IPS DF 4.7 (cell line): ENCODE measurements around the gene WDR19.
"Not testable (repeated sequence)": the region's sequence is repeated elsewhere in the genome, so short reads cannot be mapped to it uniquely, and the experiment has no call there.

ENCODE experiments used
- DNase-seq: peaks from one replicate; pipeline ENCODE4 v3.0.0-alpha.2; 2013; ENCODE audit warnings: low spot score; ENCODE audit errors: extremely low read depth

Gene WDR19

DNA sequence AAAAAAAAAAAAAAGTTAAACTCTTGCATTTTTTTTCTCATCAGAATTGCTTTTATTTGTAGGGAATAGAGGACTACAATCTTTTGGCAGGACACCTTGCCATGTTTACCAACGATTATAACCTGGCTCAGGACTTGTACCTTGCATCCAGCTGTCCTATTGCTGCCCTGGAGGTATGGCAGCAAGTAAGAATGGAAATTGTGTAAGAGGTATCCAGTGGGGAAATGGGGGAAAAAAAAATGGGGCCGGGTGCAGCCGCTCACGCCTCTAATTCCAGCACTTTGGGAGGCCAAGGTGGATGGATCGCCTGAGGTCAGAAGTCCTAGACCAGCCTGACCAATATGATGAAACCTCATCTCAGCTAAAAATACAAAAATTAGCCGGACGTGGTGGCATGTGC is 49.8 kb downstream of the WDR19 start:
- no peak for DNase-seq

DNA sequence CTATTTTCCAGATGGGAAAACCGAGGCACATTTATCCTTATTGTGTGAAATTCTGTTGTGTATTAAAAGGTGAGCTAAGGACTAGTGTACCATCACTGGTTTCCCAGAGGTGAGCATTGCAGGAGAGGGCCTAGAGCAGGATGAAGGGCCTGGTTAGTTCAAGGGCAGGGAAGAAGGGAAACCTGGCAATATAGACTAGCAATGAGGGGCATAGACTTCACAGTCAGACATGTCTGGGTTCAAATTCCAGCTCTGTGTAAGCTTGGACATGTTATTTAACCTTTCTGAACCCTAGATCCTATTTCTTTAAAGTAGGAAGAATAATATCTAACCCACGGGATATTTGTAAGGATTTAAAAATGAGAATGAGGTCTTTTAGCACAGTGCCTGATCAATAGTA is 50.8 kb downstream of the WDR19 start:
- DNase-seq, result no peak

DNA sequence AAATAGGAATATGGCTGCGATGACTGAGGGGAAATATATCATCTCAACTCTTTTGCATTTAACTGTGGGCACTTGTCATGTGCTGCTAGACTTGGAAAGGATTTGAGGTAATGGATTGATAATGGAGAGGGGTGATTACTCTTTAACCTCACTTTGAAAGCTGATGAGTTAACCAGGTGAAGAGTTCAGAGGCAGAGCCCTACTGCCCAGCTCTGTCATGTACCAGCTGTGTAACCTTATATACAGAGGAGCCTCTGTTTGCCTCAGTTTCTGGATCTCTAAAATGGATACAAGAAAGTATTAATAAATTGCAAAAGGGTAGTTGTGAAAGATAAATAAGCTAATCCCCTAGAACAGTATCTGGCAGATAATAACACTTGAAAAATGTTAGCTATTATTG is 51.5 kb downstream of the WDR19 start:
- no peak for DNase-seq

DNA sequence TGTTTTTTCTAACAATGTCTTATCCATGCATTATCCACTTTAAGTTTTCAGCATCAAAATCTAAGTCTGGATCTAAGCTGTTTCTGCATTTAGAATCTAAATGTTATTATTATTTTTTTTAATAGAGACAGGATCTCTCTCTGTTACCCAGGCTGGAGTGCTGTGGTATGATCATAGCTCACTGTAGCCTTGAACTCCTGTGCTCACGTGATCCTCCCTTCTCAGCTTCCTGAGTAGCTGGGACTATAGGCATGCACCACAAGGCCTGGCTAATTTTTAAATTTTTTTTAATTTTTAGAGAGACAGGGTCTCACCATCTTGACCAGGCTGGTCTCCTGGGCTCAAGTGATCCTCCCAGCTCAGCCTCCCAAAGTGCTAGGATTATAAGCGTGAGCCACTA is 52.7 kb downstream of the WDR19 start:
- DNase-seq, result no peak

DNA sequence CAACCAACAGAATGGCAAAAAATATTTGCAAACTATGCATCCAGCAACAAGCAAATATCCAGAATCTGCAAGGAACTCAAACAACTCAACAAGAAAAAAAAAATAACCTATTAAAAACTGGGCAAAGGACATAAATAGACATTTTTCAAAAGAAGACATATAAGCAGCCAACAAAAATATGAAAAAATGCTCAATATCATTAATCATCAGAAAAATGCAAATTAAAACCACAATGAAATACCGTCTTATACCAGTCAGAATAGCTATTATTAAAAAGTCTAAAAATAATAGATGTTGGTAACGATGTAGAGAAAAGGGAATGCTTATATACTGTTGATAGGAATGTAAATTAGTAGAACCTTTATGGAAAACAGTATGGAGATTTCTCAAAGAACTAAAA is 53.4 kb downstream of the WDR19 start:
- DNase-seq, result no peak

DNA sequence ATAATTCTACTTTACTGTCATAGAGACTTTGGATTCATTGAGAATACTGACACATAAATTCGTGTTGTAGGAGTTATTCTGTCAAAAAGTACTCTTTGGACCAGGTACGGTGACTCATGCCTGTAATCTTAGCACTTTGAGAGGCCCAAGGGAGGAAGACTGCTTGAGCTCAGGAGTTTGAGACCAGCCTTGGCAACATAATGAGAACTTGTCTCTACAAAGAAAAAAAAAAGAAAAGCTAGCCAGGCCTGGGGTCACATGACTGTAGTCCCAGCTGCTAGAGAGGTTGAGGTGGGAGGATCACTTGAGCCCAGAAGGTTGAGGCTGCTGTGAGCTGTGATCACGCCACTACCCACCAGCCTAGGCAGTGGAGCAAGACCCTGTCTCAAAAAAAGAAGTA is 54.9 kb downstream of the WDR19 start:
- DNase-seq, result no peak

DNA sequence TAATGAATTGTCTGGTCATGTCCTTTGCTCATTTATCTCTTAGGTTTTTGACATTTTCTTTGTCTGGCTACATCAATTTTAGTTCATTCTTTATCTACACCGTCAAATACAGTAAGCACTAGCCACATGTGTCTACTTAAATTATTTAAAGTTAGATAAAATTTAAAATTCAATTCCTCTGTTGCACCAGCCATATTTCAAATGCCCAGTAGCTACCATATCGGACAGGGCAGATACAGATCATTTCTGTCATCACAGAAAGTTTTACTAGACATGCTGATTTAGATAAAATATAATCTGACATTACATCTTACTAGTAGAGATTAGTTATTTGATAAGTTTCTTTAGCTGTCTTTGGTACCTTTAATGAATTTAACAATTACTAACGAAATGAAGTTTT is 61.1 kb downstream of the WDR19 start:
- no peak for DNase-seq

DNA sequence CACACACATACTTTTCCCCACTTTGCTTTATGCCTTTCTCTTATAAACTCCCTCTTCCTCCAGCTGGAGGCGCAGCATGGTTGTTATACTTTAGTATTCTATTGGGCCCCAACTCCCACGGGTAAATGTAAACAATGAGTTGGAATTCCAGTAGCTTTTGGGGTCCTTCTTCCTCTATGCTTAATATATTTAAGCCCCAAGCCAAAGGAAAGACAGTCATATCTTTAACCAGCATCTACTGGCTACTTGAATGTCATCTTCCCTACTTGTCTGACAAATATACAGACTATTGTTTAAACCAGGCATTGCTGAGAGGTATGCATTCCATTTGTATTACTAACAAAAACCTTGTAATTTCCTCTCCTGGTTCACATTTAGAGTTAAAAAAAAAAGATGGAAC is 72.9 kb downstream of the WDR19 start:
- DNase-seq, result no peak

DNA sequence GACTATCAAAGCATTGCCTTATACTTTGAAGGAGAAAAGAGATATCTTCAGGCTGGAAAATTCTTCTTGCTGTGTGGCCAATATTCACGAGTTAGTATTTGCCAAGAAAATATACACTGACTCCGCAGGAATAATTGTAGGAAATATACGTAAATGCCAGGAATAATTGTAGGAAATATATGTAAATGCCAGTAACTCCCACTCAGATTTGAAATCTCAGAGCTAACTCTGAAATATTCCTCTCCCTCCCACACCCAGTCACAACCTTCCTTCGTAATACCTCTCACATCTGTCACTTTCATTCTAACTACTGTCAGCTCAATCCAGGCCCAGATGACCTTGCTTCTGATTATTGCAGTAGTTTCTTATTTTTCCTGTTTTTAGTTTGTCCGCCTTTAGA is 73.5 kb downstream of the WDR19 start:
- DNase-seq, result no peak

DNA sequence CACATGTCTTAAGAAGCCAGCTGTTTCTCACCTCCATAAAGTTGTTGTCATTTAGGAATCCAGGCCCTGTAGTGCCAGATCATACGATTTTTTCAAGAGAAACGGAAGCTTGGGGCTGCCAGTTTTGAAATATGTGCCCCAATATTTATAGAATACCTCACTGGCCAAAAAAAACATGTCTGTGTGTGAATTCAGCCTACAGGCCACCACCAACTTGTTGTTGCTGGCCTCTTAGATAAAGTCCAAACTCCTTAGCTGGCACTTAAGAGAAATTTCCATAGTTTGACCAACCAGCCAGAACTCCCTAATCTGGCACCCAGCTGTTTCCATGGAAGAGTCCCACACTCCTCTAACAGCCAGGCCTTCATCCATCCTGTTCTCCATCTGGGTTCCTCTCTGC is 74.1 kb downstream of the WDR19 start:
- no peak for DNase-seq

DNA sequence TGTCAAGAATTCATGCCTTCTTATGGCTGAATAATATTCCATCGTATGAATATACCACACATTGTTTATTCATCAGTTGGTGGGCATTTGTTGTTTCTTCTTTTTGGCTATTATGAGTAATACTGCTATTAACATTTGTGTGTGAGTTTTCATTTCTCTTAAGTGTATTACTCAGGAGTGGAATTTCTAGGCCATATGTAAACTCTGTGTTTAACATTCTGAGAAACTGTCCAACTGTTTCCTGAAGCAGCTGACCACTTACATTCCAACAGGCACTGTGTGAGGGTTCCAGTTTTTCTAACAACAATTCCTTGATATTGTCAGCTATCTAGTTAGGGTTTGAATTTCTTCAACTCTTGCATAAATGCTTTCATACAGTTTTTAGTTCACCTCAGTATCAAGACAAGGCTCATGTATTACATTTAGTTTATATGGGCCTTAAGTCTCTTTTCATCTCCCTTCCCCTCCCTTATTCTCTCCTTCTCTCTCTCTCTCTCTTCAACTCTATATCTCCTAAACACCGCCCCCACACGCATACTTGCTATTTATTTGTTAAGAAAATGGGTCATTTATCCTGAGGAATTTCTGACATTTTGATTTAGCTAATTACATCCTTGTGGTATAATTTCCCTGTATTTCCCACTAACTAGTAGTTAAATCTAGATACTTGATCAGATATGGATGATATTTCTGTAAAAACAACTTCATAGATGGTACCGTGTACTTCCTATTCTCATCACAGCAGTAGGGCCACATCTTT is 77.4 kb downstream of the WDR19 start:
- DNase-seq, result no peak

DNA sequence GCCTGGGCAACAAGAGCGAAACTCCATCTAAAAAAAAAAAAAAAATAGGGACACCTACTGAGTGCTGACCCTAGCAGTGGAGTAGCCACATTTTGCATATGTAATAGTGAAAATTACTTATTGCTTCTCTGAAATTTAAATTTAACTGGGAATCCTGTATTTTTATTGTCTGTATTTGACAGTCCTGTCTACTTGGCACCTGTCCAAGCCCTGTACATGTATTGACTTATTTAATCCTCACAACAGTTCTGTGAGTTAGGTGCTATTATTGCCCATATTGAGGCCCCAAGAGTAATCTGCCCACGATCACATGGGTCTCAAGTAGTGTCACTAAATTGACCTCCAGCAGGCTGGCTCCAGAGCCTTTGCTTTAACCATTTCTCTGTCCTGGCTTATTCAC is 81.6 kb downstream of the WDR19 start:
- DNase-seq, result no peak

DNA sequence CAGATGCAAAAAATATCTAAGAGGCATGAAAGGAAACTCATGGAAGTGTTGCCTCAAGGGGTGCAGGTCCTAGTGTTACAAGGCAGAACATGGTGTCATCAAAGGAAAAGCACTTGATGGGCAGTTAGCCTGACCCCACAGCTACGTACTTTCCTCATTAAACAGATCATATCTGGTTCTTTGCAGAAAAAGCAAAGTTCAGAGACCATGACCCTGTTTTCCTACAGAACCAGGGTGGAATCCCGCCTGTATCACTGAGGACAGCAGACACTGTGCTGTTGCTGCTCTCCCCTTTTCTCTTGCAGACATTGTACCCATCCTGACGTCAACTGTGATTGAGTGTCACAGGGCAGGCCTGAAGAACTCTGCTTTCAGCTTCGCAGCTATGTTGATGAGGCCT is 92.2 kb downstream of the WDR19 start:
- no peak for DNase-seq

DNA sequence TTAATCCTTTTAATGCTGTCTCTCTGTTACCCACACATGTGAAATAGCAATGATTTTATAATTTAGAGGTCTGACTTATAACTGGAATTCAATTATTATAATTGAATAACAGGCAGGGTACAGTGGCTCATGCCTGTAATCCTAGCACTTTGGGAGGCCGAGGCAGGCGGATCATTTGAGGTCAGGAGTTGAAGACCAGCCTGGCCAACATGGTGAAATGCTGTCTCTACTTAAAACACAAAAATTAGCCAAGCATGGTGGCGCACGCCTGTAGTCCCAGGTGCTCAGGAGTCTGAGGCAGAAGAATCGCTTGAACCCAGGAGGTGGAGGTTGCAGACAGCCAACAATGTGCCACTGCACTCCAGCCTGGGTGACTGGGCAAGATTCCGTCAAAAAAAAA is 95.3 kb downstream of the WDR19 start:
- not testable (repeated sequence) for DNase-seq

DNA sequence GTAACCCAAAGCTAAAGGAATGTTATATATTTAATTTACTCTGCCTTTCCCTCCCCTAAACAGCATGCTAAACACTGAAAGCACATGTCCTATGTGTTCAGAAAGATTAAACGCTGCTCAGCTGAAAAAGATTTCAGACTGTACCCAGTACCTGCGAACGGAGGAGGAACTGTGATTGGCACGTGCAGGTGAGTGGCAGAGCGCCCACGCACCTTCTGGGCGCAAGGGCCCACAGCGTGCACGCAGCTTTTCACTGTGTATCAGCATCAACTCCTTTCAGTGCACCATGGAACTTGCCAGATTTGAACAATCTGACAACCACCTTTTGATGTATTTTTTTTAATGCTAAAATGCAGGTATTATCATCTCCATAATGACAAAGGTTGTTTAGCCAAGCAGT is 96.1 kb downstream of the WDR19 start:
- DNase-seq, result no peak

DNA sequence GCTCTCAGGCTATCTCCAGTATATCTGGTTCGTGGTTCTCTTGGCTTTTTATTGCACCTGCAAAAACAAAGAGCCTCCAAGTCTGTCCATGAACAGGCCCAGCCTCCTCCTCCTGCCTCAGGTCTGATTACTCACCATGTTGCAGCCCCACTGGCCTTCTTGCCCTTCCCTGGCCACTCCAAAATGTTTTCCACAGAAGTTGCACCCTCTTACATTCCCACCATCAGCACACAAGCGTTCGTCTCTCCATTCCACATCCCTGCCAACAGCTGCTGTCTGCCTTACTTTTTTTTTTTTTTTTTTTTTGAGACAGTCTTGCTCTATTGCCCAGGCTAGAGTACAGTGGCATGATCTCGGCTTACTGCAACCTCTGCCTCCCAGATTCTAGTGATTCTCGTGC is 97.1 kb downstream of the WDR19 start:
- DNase-seq, result no peak

DNA sequence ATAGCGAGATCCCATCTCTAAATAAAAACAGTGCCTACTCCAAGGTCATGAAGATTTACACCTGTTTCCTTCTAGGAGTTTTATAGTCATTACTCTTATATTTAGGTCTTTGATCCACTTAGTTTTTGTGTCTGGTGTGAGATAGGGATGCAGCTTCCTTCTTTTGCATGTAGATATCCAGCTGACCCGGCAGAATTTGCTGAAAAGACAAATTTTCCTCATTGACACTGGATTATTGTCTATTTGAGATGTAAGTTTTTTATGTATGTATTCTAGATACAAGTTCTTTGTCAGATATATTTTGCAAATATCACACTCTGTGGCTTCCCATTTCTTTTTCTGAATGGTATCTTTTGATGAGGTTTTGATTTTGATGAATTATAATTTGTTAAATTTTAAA is 98.4 kb downstream of the WDR19 start:
- no peak for DNase-seq

DNA sequence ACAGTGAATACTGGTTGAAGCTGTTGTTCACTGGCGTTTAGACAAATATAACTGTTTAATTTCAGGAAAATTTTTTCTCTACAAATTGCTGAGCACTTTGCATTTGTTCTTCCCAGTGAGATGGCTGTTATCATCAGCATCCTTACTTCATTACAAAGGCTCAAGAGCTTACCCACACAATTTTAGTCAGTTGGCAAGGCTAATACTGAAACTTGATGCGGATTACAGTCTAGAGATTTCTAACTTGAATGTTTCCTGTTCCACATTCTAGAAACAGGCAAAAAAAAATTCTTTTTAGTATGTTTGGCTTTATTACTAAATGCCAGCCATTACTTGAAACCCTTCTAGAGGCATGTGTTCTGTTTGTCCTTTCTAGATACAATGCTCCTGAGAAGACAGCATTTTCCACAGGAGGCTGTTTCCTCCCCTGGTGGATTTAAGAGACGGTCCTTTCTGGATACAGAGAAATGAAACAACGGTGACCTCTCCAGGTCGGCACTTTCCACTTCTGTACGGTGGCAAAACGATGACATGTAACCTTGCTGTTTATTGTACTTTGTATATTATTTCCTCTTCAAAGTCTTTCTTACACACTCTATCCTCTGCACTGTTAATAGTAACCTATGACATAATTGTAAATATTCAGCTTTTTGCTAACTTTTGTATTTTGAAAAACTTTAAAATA is 102.9 kb downstream of the WDR19 start:
- DNase-seq, result no peak

DNA sequence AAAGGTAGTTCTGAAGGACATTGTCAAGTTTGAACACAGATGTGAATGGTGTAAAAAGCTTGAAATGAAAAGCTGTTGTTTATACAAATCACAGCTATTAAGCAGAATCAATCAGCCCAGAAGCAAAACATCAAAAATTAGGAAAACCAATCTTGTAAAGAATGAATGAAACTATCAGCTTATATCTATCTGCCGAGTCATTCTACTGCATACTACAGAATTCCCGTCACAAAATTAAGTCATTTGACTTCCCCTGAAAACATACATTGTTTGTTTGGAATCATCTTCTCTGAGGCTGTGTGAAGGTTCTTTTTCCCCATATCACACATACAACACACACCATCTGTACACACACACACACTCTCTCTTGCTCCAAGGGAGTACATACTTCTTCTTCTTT is 103.5 kb downstream of the WDR19 start:
- no peak for DNase-seq

DNA sequence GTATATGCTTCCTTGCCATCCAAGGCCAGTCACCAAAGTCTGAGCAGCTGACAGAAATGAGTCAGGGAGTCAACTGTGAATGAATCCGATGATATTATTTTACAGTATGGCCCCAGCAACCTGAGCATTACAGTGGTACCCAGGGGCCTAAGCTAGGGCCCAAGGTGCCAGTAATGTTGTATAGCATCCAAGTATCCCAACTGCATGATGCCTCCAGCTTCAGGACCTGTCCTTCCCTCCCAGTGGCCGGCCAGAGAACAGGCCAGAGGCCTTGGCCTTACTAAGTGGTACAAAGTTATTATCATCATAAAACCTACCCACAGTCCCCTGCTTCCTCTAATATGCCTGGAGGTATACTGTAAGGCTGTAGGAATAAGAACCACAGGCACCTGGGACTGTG is 103.9 kb downstream of the WDR19 start:
- DNase-seq, result no peak

DNA sequence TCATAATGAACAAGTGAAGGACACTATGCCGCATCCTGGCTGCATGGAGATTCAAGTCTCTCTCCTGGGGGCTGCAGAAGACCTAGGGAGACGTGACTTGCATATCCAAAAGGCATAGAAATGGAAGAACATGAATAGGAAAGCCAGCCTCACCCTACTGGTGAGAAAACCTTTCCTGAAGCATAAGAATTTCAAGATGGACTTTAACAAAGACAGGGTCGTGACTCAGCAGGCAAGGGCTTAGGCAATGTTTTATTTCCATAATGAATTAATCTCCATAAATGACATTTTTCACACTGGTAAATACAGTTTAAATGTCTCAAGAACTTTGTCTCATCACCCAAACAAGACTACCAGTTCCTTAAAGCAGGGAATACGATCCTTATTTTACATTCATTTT is 104.9 kb downstream of the WDR19 start:
- DNase-seq, result no peak

DNA sequence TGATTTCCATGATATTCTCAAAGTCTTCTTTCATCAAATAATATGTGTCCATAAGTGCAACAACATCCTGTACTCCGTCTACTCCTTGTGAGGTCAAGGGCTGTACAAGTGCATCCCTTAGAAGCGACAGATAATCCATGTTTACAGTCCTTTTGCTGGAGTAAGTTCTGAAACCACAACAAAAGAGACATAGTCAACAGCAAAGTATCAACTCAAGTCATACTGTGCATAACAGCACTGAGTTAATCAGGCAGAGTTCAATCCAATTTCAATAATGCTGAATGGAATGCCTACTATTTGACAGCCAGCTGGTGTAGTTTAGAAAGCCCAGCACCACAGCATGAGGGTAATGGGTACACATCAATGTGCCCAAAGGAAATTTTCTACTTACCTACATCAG is 109.4 kb downstream of the WDR19 start:
- no peak for DNase-seq

DNA sequence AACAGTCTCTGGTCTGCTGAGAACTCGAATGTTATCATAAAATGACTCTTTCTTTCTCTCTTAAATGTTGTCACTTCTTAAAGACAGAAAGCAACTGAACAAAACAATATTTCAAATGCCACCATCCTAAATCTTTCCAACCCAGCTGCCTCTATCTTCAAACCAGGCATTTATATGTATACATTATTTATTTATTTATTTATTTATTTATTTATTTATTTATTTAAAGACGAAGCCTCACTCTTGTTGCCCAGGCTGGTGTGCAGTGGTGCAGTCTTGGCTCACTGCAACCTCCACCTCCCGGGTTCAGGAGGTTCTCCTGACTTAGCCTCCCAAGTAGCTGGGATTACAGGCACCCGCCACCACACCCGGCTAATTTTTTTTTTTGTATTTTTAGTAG is 110.1 kb downstream of the WDR19 start:
- not testable (repeated sequence) for DNase-seq
